ENCODE data around the gene REXO4.
A peak's percentile ranks its signal among the peaks of the same experiment; 100 is the strongest.
"Not testable (repeated sequence)": the region's sequence is repeated elsewhere in the genome, so short reads cannot be mapped to it uniquely, and the experiment has no call there.

Gene REXO4

GRCh38 chr9:133420392-133420827 lies 2.6 kb upstream of the REXO4 start:
- DNase-seq (ENCODE audit: low read depth): no peak

- no peak for DNase-seq (ENCODE audit: low read depth)
Measured at GRCh38 chr9:133419005-133419404, 1.2 kb upstream of the REXO4 start.

- no peak for DNase-seq (ENCODE audit: low read depth)
Measured at GRCh38 chr9:133415170-133415569, 2.6 kb downstream of the REXO4 start.

DNA sequence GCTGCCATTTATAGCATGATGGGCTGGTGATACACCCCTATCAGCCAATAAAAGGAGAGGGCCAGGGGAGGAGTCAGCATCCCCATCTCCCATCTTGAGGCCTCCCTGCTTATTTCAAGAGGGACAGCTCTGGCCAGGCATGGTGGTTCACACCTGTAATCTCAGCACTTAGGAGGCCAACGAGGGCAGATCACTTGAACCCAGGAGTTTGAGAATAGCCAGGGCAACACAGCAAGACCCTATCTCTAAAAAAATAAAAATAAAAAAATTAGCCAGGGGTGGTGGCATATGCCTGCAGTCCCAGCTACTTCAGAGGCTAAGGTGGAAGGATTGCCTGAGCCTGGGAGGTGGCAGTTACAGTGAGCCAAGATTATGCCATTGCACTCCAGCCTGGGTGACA lies 9.8 kb downstream of the REXO4 start:
- DNase-seq (ENCODE audit: low read depth): no peak

- peak; percentile 74 for DNase-seq (ENCODE audit: low read depth)
Measured at GRCh38 chr9:133406480-133407307, 11.1 kb downstream of the REXO4 start.

GRCh38 chr9:133405508-133406438 lies 12.0 kb downstream of the REXO4 start:
- DNase-seq (ENCODE audit: low read depth): no peak

- no peak for DNase-seq (ENCODE audit: low read depth)
Measured at GRCh38 chr9:133404454-133405002, 13.3 kb downstream of the REXO4 start.

DNA sequence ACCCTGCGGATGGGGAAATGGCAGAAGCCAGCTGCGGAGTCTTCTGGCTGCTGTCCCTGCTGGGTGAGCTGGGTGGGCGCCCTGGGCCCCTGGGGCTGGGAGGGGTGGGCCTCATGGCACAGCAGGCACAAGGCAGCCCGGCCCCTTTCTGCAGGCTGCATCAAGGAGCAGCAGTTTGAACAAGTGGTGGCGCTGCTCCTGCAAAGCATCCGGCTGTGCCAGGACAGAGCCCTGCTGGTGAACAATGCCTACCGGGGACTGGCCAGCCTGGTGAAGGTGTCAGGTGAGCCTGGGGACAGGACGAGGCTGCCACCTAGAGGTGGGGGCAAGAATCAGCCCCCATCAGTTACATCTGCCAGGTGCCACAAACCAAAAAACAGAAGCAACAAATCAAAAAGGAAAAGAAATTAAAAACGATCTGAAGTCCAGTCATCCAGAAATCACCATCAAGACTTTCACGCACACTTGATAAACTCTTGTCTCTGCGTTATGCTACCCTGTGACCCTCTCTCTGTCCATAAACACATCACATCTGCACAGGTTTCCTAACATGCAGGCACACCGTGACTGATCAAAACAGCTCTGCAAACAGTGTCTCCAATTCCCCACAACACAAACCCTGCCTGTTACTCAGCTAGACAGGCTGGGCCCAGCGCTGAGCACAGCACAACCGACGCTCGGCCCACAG lies 13.9 kb downstream of the REXO4 start:
- peak; percentile 43 for DNase-seq (ENCODE audit: low read depth)

DNA sequence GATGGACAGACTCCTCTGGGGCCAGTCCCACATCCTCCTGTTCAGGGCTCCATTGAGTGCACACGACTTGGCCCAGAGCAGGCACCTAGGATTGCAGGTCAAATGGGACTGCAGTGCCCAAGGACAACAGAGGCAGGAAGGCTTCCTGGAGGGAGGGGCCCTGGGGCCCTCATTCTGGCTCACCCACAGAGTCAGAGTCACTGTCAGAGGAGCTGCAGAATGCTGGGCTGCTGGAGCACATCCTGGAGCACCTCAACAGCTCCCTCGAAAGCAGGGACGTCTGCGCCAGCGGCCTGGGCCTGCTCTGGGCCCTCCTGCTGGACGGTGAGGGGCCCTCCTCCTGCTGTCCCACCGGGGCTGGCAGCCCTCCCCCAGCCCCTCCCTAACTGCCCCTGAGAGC lies 15.1 kb downstream of the REXO4 start:
- no peak for DNase-seq (ENCODE audit: low read depth)

DNA sequence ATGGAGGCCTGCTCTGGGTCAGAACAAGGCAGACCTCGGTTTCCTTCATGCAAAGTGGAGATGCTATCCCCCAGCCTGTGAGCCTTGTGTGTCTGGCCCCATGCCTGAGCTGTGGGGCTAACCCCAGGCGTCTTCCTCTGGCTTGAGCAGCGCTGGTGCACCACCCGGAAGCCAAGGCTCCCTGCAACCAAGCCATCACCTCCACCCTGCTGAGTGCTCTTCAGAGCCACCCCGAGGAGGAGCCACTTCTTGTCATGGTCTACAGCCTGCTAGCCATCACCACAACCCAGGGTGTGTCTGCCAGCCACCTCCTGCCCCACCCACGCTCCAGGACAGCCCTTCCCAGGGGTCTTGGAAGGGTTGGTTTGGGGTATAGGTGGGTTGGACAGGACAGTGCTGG lies 16.2 kb downstream of the REXO4 start:
- no peak for DNase-seq (ENCODE audit: low read depth)

GRCh38 chr9:133400292-133400691 lies 17.5 kb downstream of the REXO4 start:
- DNase-seq (ENCODE audit: low read depth): no peak

- DNase-seq (ENCODE audit: low read depth): no peak
Measured at GRCh38 chr9:133397895-133398294, 19.9 kb downstream of the REXO4 start.

GRCh38 chr9:133397370-133397769 lies 20.4 kb downstream of the REXO4 start:
- DNase-seq (ENCODE audit: low read depth): no peak

GRCh38 chr9:133396952-133397351 lies 20.9 kb downstream of the REXO4 start:
- DNase-seq (ENCODE audit: low read depth): no peak

- no peak for DNase-seq (ENCODE audit: low read depth)
Measured at GRCh38 chr9:133394687-133395271, 23.0 kb downstream of the REXO4 start.

GRCh38 chr9:133393399-133393798 lies 24.4 kb downstream of the REXO4 start:
- DNase-seq (ENCODE audit: low read depth): no peak

DNA sequence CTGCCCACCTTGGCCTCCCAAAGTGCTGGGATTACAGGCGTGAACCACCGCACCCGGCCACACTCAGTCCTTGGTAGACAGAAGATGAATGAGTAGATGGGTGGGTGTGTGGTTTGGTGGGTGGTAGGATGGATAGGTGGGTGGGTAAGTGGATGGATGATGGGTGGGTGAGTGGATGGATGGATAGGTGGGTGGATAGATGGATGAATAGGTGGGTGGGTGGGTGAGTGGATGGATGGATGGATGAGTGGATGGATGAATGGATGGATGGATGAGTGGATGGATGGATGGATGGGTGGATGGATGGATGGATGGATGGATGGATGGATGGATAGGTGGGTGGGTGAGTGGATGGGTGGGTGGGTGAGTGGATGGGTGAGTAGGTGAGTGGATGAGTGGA lies 25.5 kb downstream of the REXO4 start:
- DNase-seq (ENCODE audit: low read depth): not testable (repeated sequence)

DNA sequence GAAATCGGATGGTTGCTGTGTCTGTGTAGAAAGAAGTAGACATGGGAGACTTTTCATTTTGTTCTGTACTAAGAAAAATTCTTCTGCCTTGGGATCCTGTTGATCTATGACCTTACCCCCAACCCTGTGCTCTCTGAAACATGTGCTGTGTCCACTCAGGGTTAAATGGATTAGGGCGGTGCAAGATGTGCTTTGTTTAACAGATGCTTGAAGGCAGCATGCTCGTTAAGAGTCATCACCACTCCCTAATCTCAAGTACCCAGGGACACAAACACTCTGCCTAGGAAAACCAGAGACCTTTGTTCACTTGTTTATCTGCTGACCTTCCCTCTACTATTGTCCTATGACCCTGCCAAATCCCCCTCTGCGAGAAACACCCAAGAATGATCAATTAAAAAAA lies 26.4 kb downstream of the REXO4 start:
- not testable (repeated sequence) for DNase-seq (ENCODE audit: low read depth)

- DNase-seq (ENCODE audit: low read depth): no peak
Measured at GRCh38 chr9:133390713-133391112, 27.1 kb downstream of the REXO4 start.

DNA sequence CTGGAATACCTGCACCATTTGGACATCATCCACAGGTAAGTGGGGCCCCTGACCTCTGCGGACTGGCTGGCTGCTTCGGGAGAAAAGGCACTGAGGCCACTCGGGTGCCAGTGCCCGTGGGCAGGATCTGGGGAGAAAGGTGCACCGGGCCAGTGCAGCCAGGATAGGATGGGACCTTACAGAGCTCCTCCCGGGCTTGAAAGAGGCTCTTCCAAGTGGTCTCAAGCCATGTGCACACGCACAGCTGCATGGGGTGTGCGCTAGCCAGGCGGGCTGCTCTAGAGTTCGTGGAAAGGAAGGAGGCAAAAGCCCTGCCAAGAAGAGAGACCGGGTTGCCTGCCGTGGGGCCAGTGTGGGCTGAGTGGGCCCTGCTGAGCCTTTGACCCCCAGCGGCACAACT lies 28.2 kb downstream of the REXO4 start:
- DNase-seq (ENCODE audit: low read depth): no peak

DNA sequence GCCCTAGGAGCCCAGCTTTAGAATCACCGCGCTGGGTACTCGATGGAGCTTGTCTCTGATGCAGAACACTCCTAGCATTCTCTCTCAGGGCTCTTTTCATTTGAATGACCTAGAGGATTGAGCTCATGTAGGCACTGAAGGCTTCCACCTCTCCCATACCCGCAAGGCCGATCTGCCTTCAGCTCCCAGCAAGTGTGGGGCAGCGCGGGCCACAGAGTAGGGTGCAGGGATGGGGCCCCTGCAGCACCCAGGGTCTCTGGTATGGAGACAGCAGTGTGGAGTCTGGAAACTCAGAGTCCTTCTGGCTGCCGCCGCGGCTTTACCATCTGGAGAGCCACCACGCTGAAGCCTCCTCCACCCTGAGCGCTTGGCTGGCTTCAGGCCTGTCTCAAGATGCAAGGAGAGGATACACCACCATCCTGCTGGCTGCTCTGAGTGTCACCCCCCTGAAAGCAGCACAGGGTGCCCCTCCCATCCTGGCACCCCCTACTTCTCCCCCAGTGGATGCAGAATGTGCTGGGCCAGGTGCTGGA lies 28.7 kb downstream of the REXO4 start:
- DNase-seq (ENCODE audit: low read depth): no peak
